ENCODE measurements around the gene CTIF.

CTIF gene

DNA sequence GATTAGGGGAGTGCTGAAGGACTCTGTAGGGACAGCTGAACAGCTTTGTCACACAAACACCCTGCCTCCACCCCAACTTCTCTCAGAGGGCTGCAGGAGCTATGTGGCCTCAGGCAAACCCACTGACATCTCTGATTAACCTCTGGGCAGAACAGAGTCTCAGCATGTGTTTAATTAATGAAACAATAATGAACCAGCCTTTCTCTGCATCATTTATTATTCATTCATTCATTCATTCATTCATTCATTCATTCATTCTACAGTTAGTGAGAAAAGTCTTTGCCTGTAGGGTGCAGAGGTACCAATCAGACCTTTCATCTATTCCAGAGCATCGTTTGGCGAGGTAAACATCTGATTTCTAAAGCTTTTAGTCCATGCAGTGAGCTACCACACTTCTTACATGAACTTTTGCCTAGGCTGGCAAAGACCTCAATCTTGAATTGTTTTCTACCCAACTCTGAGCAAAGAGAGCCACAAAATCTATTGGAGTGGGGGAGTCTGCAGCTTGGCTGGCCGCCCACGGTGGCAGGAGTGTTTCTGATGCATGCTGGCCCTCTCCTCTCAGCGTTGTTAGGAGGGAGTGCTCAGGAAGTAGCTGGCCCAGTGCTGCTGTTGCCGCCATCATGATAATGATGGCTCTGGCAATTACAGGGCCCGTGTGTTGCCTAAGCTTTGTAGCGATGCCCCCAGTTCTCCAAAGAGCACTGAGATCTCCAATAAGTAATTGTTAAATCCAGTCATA lies 213.1 kb downstream of the CTIF start:
- no peak overlapping the region for H3K4me3 ChIP-seq (ENCODE audit: low read depth, low read length)
- H3K9ac ChIP-seq, result no peak overlapping the region
- TF ChIP-seq, protein P1, sequence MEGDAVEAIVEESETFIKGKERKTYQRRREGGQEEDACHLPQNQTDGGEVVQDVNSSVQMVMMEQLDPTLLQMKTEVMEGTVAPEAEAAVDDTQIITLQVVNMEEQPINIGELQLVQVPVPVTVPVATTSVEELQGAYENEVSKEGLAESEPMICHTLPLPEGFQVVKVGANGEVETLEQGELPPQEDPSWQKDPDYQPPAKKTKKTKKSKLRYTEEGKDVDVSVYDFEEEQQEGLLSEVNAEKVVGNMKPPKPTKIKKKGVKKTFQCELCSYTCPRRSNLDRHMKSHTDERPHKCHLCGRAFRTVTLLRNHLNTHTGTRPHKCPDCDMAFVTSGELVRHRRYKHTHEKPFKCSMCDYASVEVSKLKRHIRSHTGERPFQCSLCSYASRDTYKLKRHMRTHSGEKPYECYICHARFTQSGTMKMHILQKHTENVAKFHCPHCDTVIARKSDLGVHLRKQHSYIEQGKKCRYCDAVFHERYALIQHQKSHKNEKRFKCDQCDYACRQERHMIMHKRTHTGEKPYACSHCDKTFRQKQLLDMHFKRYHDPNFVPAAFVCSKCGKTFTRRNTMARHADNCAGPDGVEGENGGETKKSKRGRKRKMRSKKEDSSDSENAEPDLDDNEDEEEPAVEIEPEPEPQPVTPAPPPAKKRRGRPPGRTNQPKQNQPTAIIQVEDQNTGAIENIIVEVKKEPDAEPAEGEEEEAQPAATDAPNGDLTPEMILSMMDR (IDR thresholded peaks at IDR 0.05), result no peak
- H3K27me3 ChIP-seq (ENCODE audit: control insufficient read depth, insufficient read depth, low read length), result no peaks in the 10 kb centered on the region
- H3K4me1 ChIP-seq, result no peaks in the 10 kb centered on the region
- H3K27ac ChIP-seq, result no peak overlapping the region
- no peaks in the 10 kb centered on the region for H3K36me3 ChIP-seq (ENCODE audit: control insufficient read depth, insufficient read depth, low read length)
- H3K4me2 ChIP-seq (ENCODE audit: low read length), result no peak overlapping the region
- H3K79me2 ChIP-seq, result no peaks in the 10 kb centered on the region
- no peak overlapping the region for H2AFZ ChIP-seq
- H3K9me3 ChIP-seq (ENCODE audit: control insufficient read depth, low read length), result no peaks in the 10 kb centered on the region

DNA sequence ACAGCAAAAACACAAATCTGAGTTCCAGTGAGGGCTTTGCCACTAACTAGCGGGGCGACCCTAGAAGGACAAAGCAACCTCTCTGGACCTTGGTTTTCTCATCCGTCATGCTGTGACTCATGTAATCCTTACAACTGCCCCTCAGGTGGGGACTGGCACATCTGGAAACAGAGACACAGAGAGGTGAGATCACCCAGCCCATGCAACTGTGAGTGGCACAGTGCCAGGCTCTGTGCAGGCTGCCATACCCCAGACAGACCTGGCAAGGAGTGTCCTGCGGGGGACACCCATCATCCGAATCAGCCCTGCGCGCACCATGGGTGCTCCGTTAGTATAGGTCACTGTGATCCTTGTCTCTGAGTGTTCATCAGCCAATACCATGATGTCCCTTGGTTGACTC lies 213.6 kb downstream of the CTIF start:
- Histone ChIP-seq H3K9me3 (ENCODE audit: control insufficient read depth, low read length) (no peaks in the 10 kb centered on the region), H3K27me3 (ENCODE audit: control insufficient read depth, insufficient read depth, low read length) (no peaks in the 10 kb centered on the region), H3K9ac (no peak overlapping the region), H3K4me1 (no peaks in the 10 kb centered on the region), H2AFZ (no peak overlapping the region), H3K79me2 (no peaks in the 10 kb centered on the region), H3K4me3 (ENCODE audit: low read depth, low read length) (no peak overlapping the region), H3K27ac (no peak overlapping the region), H3K36me3 (ENCODE audit: control insufficient read depth, insufficient read depth, low read length) (no peaks in the 10 kb centered on the region), H3K4me2 (ENCODE audit: low read length) (no peak overlapping the region)
- TF ChIP-seq, protein P1 (IDR thresholded peaks at IDR 0.05), result no peak

DNA sequence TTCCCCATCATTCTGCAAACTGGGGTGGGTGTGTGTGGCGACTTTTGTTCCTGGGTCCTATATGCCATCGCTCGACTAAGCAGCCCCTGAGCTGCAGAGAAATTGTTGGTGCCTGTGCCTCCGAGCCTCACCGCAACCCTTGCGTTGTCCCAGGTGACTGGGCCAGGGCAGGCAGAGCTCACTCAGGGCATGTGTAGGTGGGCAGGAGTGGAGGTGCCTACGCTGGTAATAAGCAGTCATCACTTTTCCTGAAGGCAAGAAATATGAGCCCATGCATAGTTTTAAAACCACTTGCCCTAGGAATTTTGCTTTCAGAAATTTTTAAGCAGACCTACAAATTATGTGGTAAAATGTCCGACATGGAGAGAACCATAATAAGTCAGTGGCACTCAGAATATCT lies 214.1 kb downstream of the CTIF start:
- Histone ChIP-seq H3K9ac (no peak overlapping the region), H3K4me3 (ENCODE audit: low read depth, low read length) (no peak overlapping the region), H3K27ac (no peak overlapping the region), H3K9me3 (ENCODE audit: control insufficient read depth, low read length) (no peaks in the 10 kb centered on the region), H3K4me1 (no peaks in the 10 kb centered on the region), H2AFZ (no peak overlapping the region), H3K36me3 (ENCODE audit: control insufficient read depth, insufficient read depth, low read length) (no peaks in the 10 kb centered on the region), H3K27me3 (ENCODE audit: control insufficient read depth, insufficient read depth, low read length) (no peaks in the 10 kb centered on the region), H3K4me2 (ENCODE audit: low read length) (no peak overlapping the region), H3K79me2 (no peaks in the 10 kb centered on the region)
- TF ChIP-seq, protein P1 (IDR thresholded peaks at IDR 0.05), result no peak

DNA sequence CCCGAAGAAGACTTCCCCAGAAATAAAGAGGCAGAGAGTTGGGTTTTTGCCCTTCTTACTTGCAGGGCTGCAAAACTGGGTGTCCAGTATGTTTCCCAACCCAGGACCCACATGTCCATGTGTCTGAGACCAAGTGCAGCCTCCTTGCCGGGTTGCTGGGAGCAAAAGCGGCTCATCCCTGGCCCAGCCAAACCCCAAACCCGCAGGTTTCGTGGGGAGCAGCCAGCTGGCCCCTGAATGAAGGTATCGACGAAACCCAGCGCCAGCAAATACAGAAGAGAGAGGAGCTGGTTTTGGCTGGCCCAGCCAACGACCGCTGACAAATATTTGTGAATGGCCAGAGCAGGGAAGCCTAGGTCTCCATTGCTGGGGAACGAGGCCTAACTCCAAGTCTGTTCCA lies 214.9 kb downstream of the CTIF start:
- Histone ChIP-seq H3K4me3 (ENCODE audit: low read depth, low read length) (no peak overlapping the region), H3K27me3 (ENCODE audit: control insufficient read depth, insufficient read depth, low read length) (no peaks in the 10 kb centered on the region), H3K79me2 (no peaks in the 10 kb centered on the region), H3K4me1 (no peaks in the 10 kb centered on the region), H3K9ac (no peak overlapping the region), H3K9me3 (ENCODE audit: control insufficient read depth, low read length) (no peaks in the 10 kb centered on the region), H3K36me3 (ENCODE audit: control insufficient read depth, insufficient read depth, low read length) (no peaks in the 10 kb centered on the region), H3K4me2 (ENCODE audit: low read length) (no peak overlapping the region), H2AFZ (no peak overlapping the region), H3K27ac (no peak overlapping the region)
- TF ChIP-seq, protein P1 (IDR thresholded peaks at IDR 0.05), result no peak

DNA sequence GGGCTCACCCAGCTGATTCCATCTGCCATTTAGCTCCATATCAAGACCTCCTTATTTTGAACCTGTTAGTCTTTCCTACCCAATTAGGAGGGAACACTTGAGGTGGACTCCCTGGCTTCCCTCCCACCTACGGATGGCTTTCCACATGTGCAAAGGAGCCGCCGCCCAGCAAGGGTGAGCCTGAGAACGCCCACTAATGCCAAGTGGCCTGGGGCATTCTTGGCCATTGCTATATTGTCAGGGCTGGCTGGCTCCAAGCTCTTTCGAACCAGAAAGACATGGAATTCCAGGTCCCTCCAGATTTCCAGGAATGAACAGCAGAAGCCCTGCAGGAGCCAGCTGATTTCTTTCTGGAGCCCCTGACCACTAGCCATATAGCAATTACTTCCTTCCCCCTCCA lies 215.7 kb downstream of the CTIF start:
- H2AFZ ChIP-seq, result no peak overlapping the region
- no peak overlapping the region for H3K27ac ChIP-seq
- no peak overlapping the region for H3K4me2 ChIP-seq (ENCODE audit: low read length)
- no peak overlapping the region for H3K9ac ChIP-seq
- no peaks in the 10 kb centered on the region for H3K36me3 ChIP-seq (ENCODE audit: control insufficient read depth, insufficient read depth, low read length)
- TF ChIP-seq, protein P1 (IDR thresholded peaks at IDR 0.05), result no peak
- no peaks in the 10 kb centered on the region for H3K4me1 ChIP-seq
- no peaks in the 10 kb centered on the region for H3K27me3 ChIP-seq (ENCODE audit: control insufficient read depth, insufficient read depth, low read length)
- no peaks in the 10 kb centered on the region for H3K79me2 ChIP-seq
- H3K9me3 ChIP-seq (ENCODE audit: control insufficient read depth, low read length), result no peaks in the 10 kb centered on the region
- H3K4me3 ChIP-seq (ENCODE audit: low read depth, low read length), result no peak overlapping the region
